ENCODE measurements around the gene RGS7.

The RGS7 gene

GRCh38 chr1:240936911-240937668, 419.9 kb downstream of the RGS7 start:
- H3K27ac ChIP-seq: no peak overlapping the region
- TF ChIP-seq CTCF (conservative IDR thresholded peaks at IDR 0.05): no peak

DNA sequence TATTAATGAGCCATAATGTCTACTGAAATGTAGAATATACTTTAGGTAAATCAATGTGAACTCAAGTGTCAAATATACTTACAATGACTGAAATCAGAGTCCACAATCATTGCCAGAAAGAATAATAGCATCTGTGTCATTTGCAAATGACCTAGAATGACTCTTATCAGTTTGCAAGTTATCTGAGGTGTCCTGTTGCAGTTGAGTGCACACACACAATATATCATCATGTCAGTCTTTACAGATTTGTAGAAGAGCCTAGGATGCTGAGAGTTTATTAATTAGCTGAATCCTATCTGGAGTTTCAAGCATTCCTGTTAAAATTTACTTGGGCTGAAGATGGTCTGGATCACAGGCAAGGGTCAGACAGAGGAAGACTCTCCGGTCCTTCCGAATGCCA, 421.1 kb downstream of the RGS7 start:
- no peak for TF ChIP-seq CTCF (conservative IDR thresholded peaks at IDR 0.05)

DNA sequence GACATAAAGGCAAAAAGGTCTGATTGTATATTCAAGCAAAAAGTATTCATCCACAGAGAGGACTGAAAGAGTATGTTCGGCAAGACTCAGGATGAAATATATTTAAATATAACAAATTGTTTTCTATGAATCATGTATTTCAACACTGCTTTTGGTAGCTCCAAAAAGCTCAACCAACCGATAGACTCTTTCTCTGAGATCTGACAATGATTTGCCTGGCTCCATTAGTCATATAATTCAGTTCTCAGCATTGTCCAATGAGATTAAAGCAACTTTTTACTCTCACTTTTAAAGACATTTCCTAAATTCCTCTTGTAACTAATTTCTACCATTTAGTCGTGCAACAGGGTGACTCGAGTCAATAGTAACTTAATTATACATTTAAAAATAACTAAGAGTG, 426.0 kb downstream of the RGS7 start:
- no peak for TF ChIP-seq CTCF (conservative IDR thresholded peaks at IDR 0.05)
- no peak overlapping the region for H3K27ac ChIP-seq

More for the DNA sequence above, 421.1 kb downstream of the RGS7 start:
- H3K27ac ChIP-seq: no peak overlapping the region

DNA sequence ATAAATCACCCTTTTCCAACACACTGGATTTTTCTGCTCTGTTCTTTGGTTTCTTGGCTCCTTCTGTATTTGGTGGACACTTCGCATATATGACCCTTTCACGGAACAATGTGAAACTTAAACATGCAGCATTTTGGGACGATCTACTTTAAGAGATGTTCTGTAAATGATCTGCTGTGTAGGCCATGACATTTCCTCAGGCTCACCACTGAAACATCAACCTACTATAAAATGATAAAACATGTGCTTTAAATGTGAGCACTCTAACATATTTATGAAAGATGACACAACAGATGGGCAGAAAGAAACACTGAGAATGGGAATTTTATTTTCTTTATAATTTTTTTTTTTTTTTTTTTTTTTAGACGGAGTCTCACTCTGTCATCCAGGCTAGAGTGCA, 428.7 kb downstream of the RGS7 start:
- TF ChIP-seq CTCF (conservative IDR thresholded peaks at IDR 0.05): no peak

GRCh38 chr1:240927821-240928220, 429.2 kb downstream of the RGS7 start:
- TF ChIP-seq CTCF (conservative IDR thresholded peaks at IDR 0.05): no peak
- no peak overlapping the region for H3K27ac ChIP-seq

More for the DNA sequence above, 428.7 kb downstream of the RGS7 start:
- H3K27ac ChIP-seq: no peak overlapping the region

DNA sequence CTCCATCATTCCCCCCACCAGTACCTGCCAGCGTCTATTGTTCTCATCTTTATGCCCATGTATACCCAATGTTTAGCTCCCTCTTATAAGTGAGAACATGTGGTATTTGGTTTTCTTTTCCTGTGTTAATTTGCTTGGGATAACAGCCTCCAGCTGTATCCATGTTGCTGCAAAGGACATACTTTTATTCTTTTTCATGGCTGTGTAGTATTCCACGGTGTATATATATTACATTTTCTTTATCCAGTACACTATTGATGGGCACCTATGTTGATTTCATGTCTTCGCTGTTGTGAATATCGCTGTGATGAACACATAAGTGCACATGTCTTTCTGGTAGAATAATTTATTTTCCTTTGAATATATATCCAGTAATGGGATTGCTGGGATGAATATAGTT, 431.7 kb downstream of the RGS7 start:
- TF ChIP-seq CTCF (conservative IDR thresholded peaks at IDR 0.05): no peak
- no peak overlapping the region for H3K27ac ChIP-seq

- no peak for TF ChIP-seq CTCF (conservative IDR thresholded peaks at IDR 0.05)
- H3K27ac ChIP-seq: no peak overlapping the region
These were observed 439.0 kb downstream of the RGS7 start for GRCh38 chr1:240917976-240918375.

All from VCaP (cell line).